Calu3 (cell line): ENCODE measurements around the gene LCA5L. TPM values are rescaled to one million over a fixed set of nuclear protein-coding genes. Genes with fewer than 3 reads are reported as not detected.
"Not testable (repeated sequence)": the region's sequence is repeated elsewhere in the genome, so short reads cannot be mapped to it uniquely, and the experiment has no call there.

Experiments used
- BruUV-seq: library from RNA; stranded (reverse); fragments of 400-500 nt; replicated peaks from 2 replicates; lab custom pipeline; 2021; lab: Mats Ljungman, UMichigan
- CTCF ChIA-PET: fragments of 300-600 bp; sonication (Branson Sonifier 250); formaldehyde crosslinking; loops from one replicate; lab custom pipeline; 2022; ENCODE audit warnings: antibody characterized with exemption; lab: Charles Lee
- DNase-seq: peaks from one replicate; pipeline ENCODE4 v3.0.0; 2022
- H3K27ac Mint-ChIP-seq: one replicate; pipeline ENCODE4 v1.8.0; 2022; ENCODE audit warnings: mixed read lengths; ENCODE audit not compliant: unreplicated experiment
- H3K27me3 Mint-ChIP-seq: one replicate; pipeline ENCODE4 v1.8.0; 2022; ENCODE audit warnings: mixed read lengths; ENCODE audit not compliant: unreplicated experiment
- H3K36me3 Mint-ChIP-seq: one replicate; pipeline ENCODE4 v1.8.0; 2022; ENCODE audit warnings: mild to moderate bottlenecking, moderate library complexity, mixed read lengths; ENCODE audit not compliant: insufficient read depth, unreplicated experiment
- H3K4me1 Mint-ChIP-seq: one replicate; pipeline ENCODE4 v1.8.0; 2022; ENCODE audit warnings: mild to moderate bottlenecking, low read depth, mixed read lengths; ENCODE audit not compliant: unreplicated experiment
- H3K4me3 Mint-ChIP-seq: one replicate; pipeline ENCODE4 v1.8.0; 2022; ENCODE audit warnings: mild to moderate bottlenecking, low read depth, moderate library complexity, mixed read lengths; ENCODE audit not compliant: unreplicated experiment
- H3K9me3 Mint-ChIP-seq: one replicate; pipeline ENCODE4 v1.8.0; 2022; ENCODE audit warnings: low read depth, mixed read lengths; ENCODE audit not compliant: unreplicated experiment
- CTCF ChIP-seq: fragments of 200-600 bp; IDR thresholded peaks from one replicate; pipeline ENCODE4 v1.8.0; 2022; ENCODE audit warnings: antibody characterized with exemption; ENCODE audit not compliant: unreplicated experiment
- intact Hi-C: fragments of 100-400 bp; cut with micrococcal nuclease; formaldehyde crosslinking; loops from one replicate; pipeline ENCODE4 v1.10.0; 2022; ENCODE audit not compliant: unreplicated experiment
- total RNA-seq: library from RNA; stranded (reverse); gene quantifications from 2 replicates; pipeline ENCODE4 v1.2.3, GENCODE V29; 2022

Gene LCA5L
- total RNA-seq, 1 experiment from 2014 or later, result 1.7 TPM

- CTCF ChIA-PET, result interaction anchor here (0.8 to 1.3 kb wide), 2 partner anchors 14 to 68 kb away, joined by 3 to 20 read pairs; no protein-coding TSS in a partner anchor
- H3K27ac Mint-ChIP-seq, result no peak overlapping the region
- no TSS peak for BruUV-seq
- H3K4me3 Mint-ChIP-seq, result no peak overlapping the region
- no peaks in the 10 kb centered on the region for H3K9me3 Mint-ChIP-seq
- no peak for DNase-seq
- H3K4me1 Mint-ChIP-seq, result no peaks in the 10 kb centered on the region
- no peaks in the 10 kb centered on the region for H3K27me3 Mint-ChIP-seq
- TF ChIP-seq CTCF, result no peak
- intact Hi-C loops, result no loop called here
- H3K36me3 Mint-ChIP-seq, result no peaks in the 10 kb centered on the region
Measured at GRCh38 chr21:39374046-39374445, 71.5 kb downstream of the LCA5L start.

GRCh38 chr21:39373634-39374033 is 71.9 kb downstream of the LCA5L start:
- CTCF ChIA-PET, result interaction anchor here (0.8 to 1.3 kb wide), 2 partner anchors 14 to 68 kb away, joined by 3 to 20 read pairs; no protein-coding TSS in a partner anchor

GRCh38 chr21:39369896-39370288 is 75.7 kb downstream of the LCA5L start:
- H3K27ac Mint-ChIP-seq, intact Hi-C loops, H3K27me3 Mint-ChIP-seq, H3K9me3 Mint-ChIP-seq, H3K4me3 Mint-ChIP-seq, BruUV-seq, H3K36me3 Mint-ChIP-seq, DNase-seq, H3K4me1 Mint-ChIP-seq: not testable (repeated sequence)
- CTCF ChIA-PET, result interaction anchor here (0.7 kb wide), 1 partner anchor 15 kb away, joined by 11 read pairs; no protein-coding TSS in a partner anchor

More at GRCh38 chr21:39373634-39374033, 71.9 kb downstream of the LCA5L start:
- BruUV-seq, result no TSS peak
- TF ChIP-seq CTCF, result no peak
- no peak for DNase-seq
- no peak overlapping the region for H3K27ac Mint-ChIP-seq
- H3K36me3 Mint-ChIP-seq, result no peaks in the 10 kb centered on the region
- no peaks in the 10 kb centered on the region for H3K4me1 Mint-ChIP-seq
- no peaks in the 10 kb centered on the region for H3K27me3 Mint-ChIP-seq
- intact Hi-C loops, result no loop called here
- no peak overlapping the region for H3K4me3 Mint-ChIP-seq
- no peaks in the 10 kb centered on the region for H3K9me3 Mint-ChIP-seq

- H3K4me3 Mint-ChIP-seq, result no peak overlapping the region
- no peaks in the 10 kb centered on the region for H3K36me3 Mint-ChIP-seq
- no peak for TF ChIP-seq CTCF
- DNase-seq, result no peak
- H3K9me3 Mint-ChIP-seq, result no peaks in the 10 kb centered on the region
- intact Hi-C loops, result no loop called here
- CTCF ChIA-PET, result no interaction called here
- no TSS peak for BruUV-seq
- peaks cover 3% of the 10 kb centered on the region for H3K27me3 Mint-ChIP-seq
- no peaks in the 10 kb centered on the region for H3K4me1 Mint-ChIP-seq
- no peak overlapping the region for H3K27ac Mint-ChIP-seq
Measured at GRCh38 chr21:39367783-39368182, 77.8 kb downstream of the LCA5L start.

- DNase-seq, result no peak
- Mint-ChIP-seq H3K9me3 (no peaks in the 10 kb centered on the region), H3K4me3 (no peak overlapping the region), H3K4me1 (no peaks in the 10 kb centered on the region), H3K36me3 (no peaks in the 10 kb centered on the region), H3K27ac (no peak overlapping the region), H3K27me3 (peaks cover 15% of the 10 kb centered on the region)
- CTCF ChIA-PET, result no interaction called here
- no peak for TF ChIP-seq CTCF
- no TSS peak for BruUV-seq
- intact Hi-C loops, result no loop called here
Measured at GRCh38 chr21:39366563-39366962, 79.0 kb downstream of the LCA5L start.
